AG09319 (cell line): ENCODE measurements around the gene HDGF.

ENCODE experiments used
- DNase-seq: peaks from one replicate; pipeline ENCODE4 v3.0.0-alpha.2; 2010; ENCODE audit warnings: low read depth; ENCODE audit errors: extremely low read depth
- CTCF ChIP-seq: IDR thresholded peaks from 2 replicates; pipeline ENCODE4 v1.5.1; 2011; ENCODE audit warnings: low read depth, mild to moderate bottlenecking, inconsistent platforms, low read length, moderate library complexity

Gene HDGF

DNA sequence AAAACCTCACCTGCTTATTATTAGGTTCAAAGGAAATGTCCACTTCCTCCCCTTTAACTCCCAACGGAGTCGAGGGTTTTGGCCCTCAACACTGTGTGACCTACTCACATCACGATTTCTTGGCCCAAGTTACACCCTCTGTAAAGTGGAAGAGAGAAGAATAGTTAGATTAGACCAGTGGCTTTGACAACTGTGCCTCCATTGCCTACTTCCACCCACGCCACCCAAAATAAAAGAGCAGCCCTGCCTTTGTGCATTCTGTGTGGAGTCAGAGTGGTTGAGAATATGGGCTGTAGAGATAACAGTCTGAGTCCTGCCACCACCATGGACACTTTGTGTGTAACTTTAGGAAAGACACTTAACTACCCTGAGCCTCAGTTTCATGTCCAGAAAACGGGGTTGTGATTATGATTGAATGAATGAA lies 4.1 kb upstream of the HDGF start:
- no peak for DNase-seq
- no peak for TF ChIP-seq CTCF

- TF ChIP-seq CTCF, result no peak
- no peak for DNase-seq
Observed at GRCh38 chr1:156754219-156754618, 2.7 kb upstream of the HDGF start.

GRCh38 chr1:156752843-156753482 lies 1.5 kb upstream of the HDGF start:
- TF ChIP-seq CTCF, result no peak
- peak; percentile 29 for DNase-seq

GRCh38 chr1:156751757-156752481 lies 444 bp upstream of the HDGF start:
- DNase-seq, result peak; percentile 92
- TF ChIP-seq CTCF, result no peak; the same call in 1 of the 2 replicates

GRCh38 chr1:156750711-156751450 lies 594 bp downstream of the HDGF start:
- TF ChIP-seq CTCF, result no peak
- no peak for DNase-seq

GRCh38 chr1:156750191-156750672 lies 1.2 kb downstream of the HDGF start:
- TF ChIP-seq CTCF, result no peak
- DNase-seq, result no peak
